ENCODE data around the gene CAND2.

Gene CAND2

GRCh38 chr3:12799525-12800440 is 3.3 kb downstream of the CAND2 start:
- DNase-seq (ENCODE audit: low read depth), result no peak
- no peak for TF ChIP-seq CTCF (IDR thresholded peaks at IDR 0.05; ENCODE audit: insufficient read depth, low read depth, low read length, missing control alignments)
- H3K4me3 ChIP-seq (ENCODE audit: low read length), result no peak overlapping the region

GRCh38 chr3:12803371-12803770 is 6.9 kb downstream of the CAND2 start:
- TF ChIP-seq CTCF (IDR thresholded peaks at IDR 0.05; ENCODE audit: insufficient read depth, low read depth, low read length, missing control alignments), result no peak
- no peak for DNase-seq (ENCODE audit: low read depth)
- no peak overlapping the region for H3K4me3 ChIP-seq (ENCODE audit: low read length)

- no peak for TF ChIP-seq CTCF (IDR thresholded peaks at IDR 0.05; ENCODE audit: insufficient read depth, low read depth, low read length, missing control alignments)
- DNase-seq (ENCODE audit: low read depth), result no peak
- no peak overlapping the region for H3K4me3 ChIP-seq (ENCODE audit: low read length)
Measured at GRCh38 chr3:12807066-12807465, 10.6 kb downstream of the CAND2 start.

- DNase-seq (ENCODE audit: low read depth), result no peak
- no peak overlapping the region for H3K4me3 ChIP-seq (ENCODE audit: low read length)
- no peak for TF ChIP-seq CTCF (IDR thresholded peaks at IDR 0.05; ENCODE audit: insufficient read depth, low read depth, low read length, missing control alignments)
Measured at GRCh38 chr3:12807601-12808359, 11.3 kb downstream of the CAND2 start.

- no peak overlapping the region for H3K4me3 ChIP-seq (ENCODE audit: low read length)
- no peak for DNase-seq (ENCODE audit: low read depth)
- no peak for TF ChIP-seq CTCF (IDR thresholded peaks at IDR 0.05; ENCODE audit: insufficient read depth, low read depth, low read length, missing control alignments)
Measured at GRCh38 chr3:12808587-12808986, 12.1 kb downstream of the CAND2 start.

GRCh38 chr3:12809001-12809400 is 12.5 kb downstream of the CAND2 start:
- DNase-seq (ENCODE audit: low read depth), result no peak
- no peak overlapping the region for H3K4me3 ChIP-seq (ENCODE audit: low read length)
- TF ChIP-seq CTCF (IDR thresholded peaks at IDR 0.05; ENCODE audit: insufficient read depth, low read depth, low read length, missing control alignments), result no peak

All from epithelial cell of esophagus (primary cell).